ENCODE measurements around the gene VDR. TPM values are rescaled to one million over a fixed set of nuclear protein-coding genes. Genes with fewer than 3 reads are reported as not detected.
A peak's percentile ranks its signal among the peaks of the same experiment; 100 is the strongest.

The VDR gene
- total and polyA plus RNA-seq, 2 donors (not counting 1 experiment from before 2014, with no cell fraction given) = 0.37 to 0.42 TPM

- Mint-ChIP-seq H3K27me3 (no peaks in the 10 kb centered on the region), H3K27ac (peak overlapping the region; percentile 97), H3K9me3 (ENCODE audit: insufficient read depth) (no peaks in the 10 kb centered on the region), H3K4me3 (peak overlapping the region; percentile 96), H3K4me1 (peaks cover 64% of the 10 kb centered on the region)
- H3K9me3 ChIP-seq (ENCODE audit: control extremely low read depth in 1 of 3, control insufficient read depth in 2 of 3, insufficient read depth in 1 of 3, low read length in 2 of 3) = no peaks in the 10 kb centered on the region
- POLR2A ChIA-PET = interaction anchor here (0.6 to 17.3 kb wide), 4 partner anchors 11 to 1889 kb away, joined by 3 to 264 read pairs (median 8); no protein-coding TSS in a partner anchor
- peaks cover 41 to 51% of the 10 kb centered on the region in 2 donors for H3K4me1 ChIP-seq (ENCODE audit: control insufficient read depth in 2 of 2, insufficient read depth in 2 of 2, low read length in 2 of 2)
- no peaks in the 10 kb centered on the region for H4K20me1 ChIP-seq (ENCODE audit: control insufficient read depth, insufficient read depth, low read length, poor library complexity, severe bottlenecking)
- H3K4me2 ChIP-seq (replicated peaks; ENCODE audit: low read depth, low read length, poor library complexity, severe bottlenecking) = no peak overlapping the region
- intact Hi-C loops (cut with micrococcal nuclease) = no loop called here
- H3K9ac ChIP-seq (ENCODE audit: low read length) = no peak overlapping the region
- no peak overlapping the region for H3K4me3 ChIP-seq (ENCODE audit: control extremely low read depth in 1 of 5, extremely low read depth in 1 of 5, insufficient read depth in 1 of 5, low read depth in 2 of 5, low read length in 4 of 5)
- DNase-seq = no peak
- CTCF ChIA-PET = interaction anchor here (0.8 to 38.8 kb wide), 7 partner anchors 8 to 79 kb away, joined by 3 to 1203 read pairs (median 10); no protein-coding TSS in a partner anchor
- ATAC-seq (ENCODE audit: low read depth) = no peak
- no peak overlapping the region for H3K27ac ChIP-seq (ENCODE audit: low read length in 2 of 2)
- no peaks in the 10 kb centered on the region for H3K36me3 ChIP-seq (replicated peaks in 1 of 2; ENCODE audit: control extremely low read depth in 1 of 2, control insufficient read depth in 1 of 2, extremely low read depth in 1 of 2, insufficient read depth in 2 of 2, low read length in 1 of 2)
- no peaks in the 10 kb centered on the region for H3K27me3 ChIP-seq (replicated peaks in 1 of 4; ENCODE audit: control extremely low read depth in 1 of 4, control insufficient read depth in 3 of 4, insufficient read depth in 4 of 4, low read length in 3 of 4)
- TF ChIP-seq EZH2 (IDR thresholded peaks at IDR 0.05; ENCODE audit: borderline replicate concordance, insufficient read depth, low read depth, low read length, poor library complexity, severe bottlenecking) (no peak), CTCF (IDR thresholded peaks at IDR 0.05) (no peak)
- 100% methylated on average over 2 of the region's 4 CpGs for WGBS (ENCODE audit: insufficient coverage)
- H3K79me2 ChIP-seq (ENCODE audit: control insufficient read depth, insufficient read depth, low read length) = peaks cover 39% of the 10 kb centered on the region
- no peak overlapping the region for H2AFZ ChIP-seq (ENCODE audit: insufficient read depth, low read depth, low read length, poor library complexity, severe bottlenecking)
These were observed 83.5 kb downstream of the VDR start for GRCh38 chr12:47821346-47821706.

DNA sequence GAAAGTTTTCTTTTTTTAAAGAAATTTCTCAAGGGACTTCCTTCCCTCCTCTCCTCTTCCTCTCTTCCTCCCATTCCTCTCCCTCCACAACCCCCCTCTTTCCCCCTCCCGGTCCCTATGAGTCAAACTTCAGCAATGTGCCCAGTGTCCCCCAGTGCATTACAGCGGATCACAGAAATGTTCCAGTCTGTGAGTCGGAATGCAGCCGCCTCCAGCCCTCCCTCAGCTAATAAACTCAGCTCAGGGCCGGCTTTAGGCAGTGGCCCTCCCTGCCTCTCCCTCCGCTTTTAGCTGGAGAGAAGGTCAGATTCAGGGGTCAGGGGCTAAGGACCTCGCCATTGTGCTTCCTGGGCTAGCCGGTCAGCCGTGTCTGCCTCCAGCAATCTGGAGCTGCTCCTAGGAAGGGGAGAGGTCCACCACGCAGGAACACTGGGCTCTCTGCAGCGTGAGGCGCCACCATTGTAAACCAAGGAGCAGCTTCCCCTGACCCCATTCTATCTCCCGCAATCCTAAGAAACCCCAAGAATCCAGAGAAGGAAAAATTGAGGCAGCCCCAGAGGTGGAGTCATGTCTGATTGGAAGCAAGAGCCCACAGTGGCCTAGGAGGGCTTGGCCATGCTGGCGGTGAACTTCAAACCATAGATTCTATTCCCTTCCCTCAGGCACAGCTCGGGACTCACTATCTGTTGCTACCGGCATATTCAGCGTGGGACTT, 84.0 kb downstream of the VDR start:
- Histone ChIP-seq H3K9ac (ENCODE audit: low read length) (peak overlapping the region; percentile 77), H3K36me3 (replicated peaks in 1 of 2; ENCODE audit: control extremely low read depth in 1 of 2, control insufficient read depth in 1 of 2, extremely low read depth in 1 of 2, insufficient read depth in 2 of 2, low read length in 1 of 2) (no peaks in the 10 kb centered on the region), H3K27ac (ENCODE audit: low read length in 2 of 2) (peak overlapping the region; percentile 61 to 81), H3K9me3 (ENCODE audit: control extremely low read depth in 1 of 3, control insufficient read depth in 2 of 3, insufficient read depth in 1 of 3, low read length in 2 of 3) (no peaks in the 10 kb centered on the region), H3K79me2 (ENCODE audit: control insufficient read depth, insufficient read depth, low read length) (peaks cover 45% of the 10 kb centered on the region), H3K4me3 (ENCODE audit: control extremely low read depth in 1 of 5, extremely low read depth in 1 of 5, insufficient read depth in 1 of 5, low read depth in 2 of 5, low read length in 4 of 5) (peak overlapping the region; percentile 54 to 76 (median 73)), H3K4me2 (replicated peaks; ENCODE audit: low read depth, low read length, poor library complexity, severe bottlenecking) (peak overlapping the region; percentile 79), H3K4me1 (ENCODE audit: control insufficient read depth in 2 of 2, insufficient read depth in 2 of 2, low read length in 2 of 2) (peaks cover 45 to 56% of the 10 kb centered on the region in 2 donors), H4K20me1 (ENCODE audit: control insufficient read depth, insufficient read depth, low read length, poor library complexity, severe bottlenecking) (no peaks in the 10 kb centered on the region), H2AFZ (ENCODE audit: insufficient read depth, low read depth, low read length, poor library complexity, severe bottlenecking) (peak overlapping the region; percentile 84), H3K27me3 (replicated peaks in 1 of 4; ENCODE audit: control extremely low read depth in 1 of 4, control insufficient read depth in 3 of 4, insufficient read depth in 4 of 4, low read length in 3 of 4) (no peaks in the 10 kb centered on the region)
- whole genome bisulfite sequencing (ENCODE audit: insufficient coverage) = 67% methylated on average over 13 of the region's 17 CpGs
- ATAC-seq (ENCODE audit: low read depth) (no peak), DNase-seq (no peak)
- H3K27me3 Mint-ChIP-seq = no peaks in the 10 kb centered on the region
- peak overlapping the region; percentile 96 for H3K4me3 Mint-ChIP-seq
- intact Hi-C loops (cut with micrococcal nuclease) = loop anchor here (1.0 kb wide), 1 partner anchor 12 kb away; no protein-coding TSS in a partner anchor
- TF ChIP-seq CTCF (IDR thresholded peaks at IDR 0.05) (no peak), EZH2 (IDR thresholded peaks at IDR 0.05; ENCODE audit: borderline replicate concordance, insufficient read depth, low read depth, low read length, poor library complexity, severe bottlenecking) (no peak)
- ChIA-PET POLR2A (interaction anchor here (0.6 to 17.3 kb wide), 5 partner anchors 10 to 1888 kb away, joined by 3 to 264 read pairs (median 8); no protein-coding TSS in a partner anchor), CTCF (interaction anchor here (0.7 to 38.8 kb wide), 7 partner anchors 10 to 79 kb away, joined by 3 to 1203 read pairs (median 10); no protein-coding TSS in a partner anchor)
- H3K9me3 Mint-ChIP-seq (ENCODE audit: insufficient read depth) = no peaks in the 10 kb centered on the region
- H3K4me1 Mint-ChIP-seq = peaks cover 65% of the 10 kb centered on the region
- H3K27ac Mint-ChIP-seq = peak overlapping the region; percentile 97
